ENCODE measurements around the gene TOE1. TPM values are rescaled to one million over a fixed set of nuclear protein-coding genes. Genes with fewer than 3 reads are reported as not detected.

Gene TOE1
- total RNA-seq, 1 experiment from 2014 or later = 31.2 TPM

- peaks cover 18 to 52% (median 31%) of the 10 kb centered on the region in 3 experiments for H3K36me3 Mint-ChIP-seq (ENCODE audit: insufficient read depth in 1 of 3, low read depth in 3 of 3)
- no peak overlapping the region for H3T11ph ChIP-seq (ENCODE audit: low read length)
- H4K20me1 ChIP-seq (ENCODE audit: control insufficient read depth, insufficient read depth, insufficient read length) = no peaks in the 10 kb centered on the region
- H2BK12ac ChIP-seq (ENCODE audit: insufficient read length, low read depth, low read length) = no peak overlapping the region
- no peak for DNase-seq
- no peak overlapping the region for H2AK5ac ChIP-seq (ENCODE audit: insufficient read length, low read length)
- H3K4me1 Mint-ChIP-seq = peaks cover 9 to 10% of the 10 kb centered on the region in 2 experiments
- H4K5ac ChIP-seq (ENCODE audit: insufficient read length, low read depth, low read length) = no peak overlapping the region
- no CpG with 5 or more reads among the region's 13 CpGs for WGBS (ENCODE audit: extremely low coverage, insufficient read length, low lambda C conversion rate)
- H3K18ac ChIP-seq (ENCODE audit: insufficient read length, low read depth, low read length) = no peak overlapping the region
- no peak overlapping the region for H3K56ac ChIP-seq (ENCODE audit: insufficient read length, low read depth, low read length)
- no peak overlapping the region for H3K9ac ChIP-seq (ENCODE audit: extremely low read depth, insufficient read length, low read length)
- no peak overlapping the region for H3K14ac ChIP-seq (ENCODE audit: insufficient read depth, low read length)
- H3K79me2 ChIP-seq (ENCODE audit: insufficient read depth, low read length) = peaks cover 8% of the 10 kb centered on the region; the same call in 1 of the 2 replicates
- TF ChIP-seq CTCF (conservative IDR thresholded peaks at IDR 0.05) = no peak
- no peaks in the 10 kb centered on the region for H3K9me3 ChIP-seq (ENCODE audit: control insufficient read depth, low read depth, low read length)
- H3K4me2 ChIP-seq (ENCODE audit: insufficient read depth, insufficient read length, low read length) = no peak overlapping the region
- no peak overlapping the region for H2BK5ac ChIP-seq (ENCODE audit: insufficient read length, low read length)
- no peak overlapping the region for H4K91ac ChIP-seq (ENCODE audit: insufficient read length, low read depth, low read length)
- no peak overlapping the region for H3K27ac ChIP-seq (ENCODE audit: insufficient read length, low read depth, low read length)
- H3K23ac ChIP-seq (ENCODE audit: insufficient read length, low read depth, low read length) = no peak overlapping the region
- H3K23me2 ChIP-seq (ENCODE audit: insufficient read length, low read depth, low read length, poor library complexity, severe bottlenecking) = no peaks in the 10 kb centered on the region
- no peak overlapping the region for H4K8ac ChIP-seq (replicated peaks; ENCODE audit: insufficient read length, low read depth, low read length)
- H3K79me1 ChIP-seq (ENCODE audit: insufficient read depth, low read depth, low read length, poor library complexity, severe bottlenecking) = no peaks in the 10 kb centered on the region
- no peaks in the 10 kb centered on the region for H3K27me3 ChIP-seq (ENCODE audit: insufficient read depth, low read length)
- H3K4me3 Mint-ChIP-seq = 0 out of 5 replicates have a peak overlapping the region, but pooled peaks of 1 of the 2 experiments have one; percentile 16
- no peaks in the 10 kb centered on the region for H3K27me3 Mint-ChIP-seq (ENCODE audit: low read depth)
- H2AFZ ChIP-seq (ENCODE audit: low read length) = no peak overlapping the region
- H2BK20ac ChIP-seq (ENCODE audit: low read depth, low read length, poor library complexity, severe bottlenecking) = no peak overlapping the region
- no peak overlapping the region for H3K4ac ChIP-seq (ENCODE audit: low read depth, low read length)
- H3K4me1 ChIP-seq (ENCODE audit: insufficient read depth, low read length) = peaks cover 5% of the 10 kb centered on the region; the same call in 1 of the 2 replicates
- no peak overlapping the region for H2BK15ac ChIP-seq (ENCODE audit: low read depth, low read length)
- peak overlapping the region in 2 of 3 experiments; percentile 36 to 50; a peak in 1 of 7 replicates for H3K27ac Mint-ChIP-seq
- no peak overlapping the region for H2BK120ac ChIP-seq (ENCODE audit: low read depth, low read length, poor library complexity, severe bottlenecking)
- no peaks in the 10 kb centered on the region for H3K9me3 Mint-ChIP-seq
These were observed 5.0 kb downstream of the TOE1 start for GRCh38 chr1:45345014-45345413.
